Measurements from ENCODE around the gene PHYHD1. TPM values are rescaled to one million over a fixed set of nuclear protein-coding genes. Genes with fewer than 3 reads are reported as not detected.

PHYHD1 gene
- total RNA-seq, 2 experiments from 2014 or later = 83.5 to 150 TPM

GRCh38 chr9:128893354-128893753, 27.4 kb upstream of the PHYHD1 start:
- Histone ChIP-seq H3K9me2 (ENCODE audit: insufficient read depth, low read length) (no peaks in the 10 kb centered on the region), H3K36me3 (ENCODE audit: insufficient read depth, low read length) (peaks cover 82% of the 10 kb centered on the region), H4K20me1 (ENCODE audit: insufficient read depth, low read length) (no peaks in the 10 kb centered on the region), H3K4me2 (ENCODE audit: low read length) (no peak overlapping the region), H3K4me1 (ENCODE audit: insufficient read depth, low read length, poor library complexity, severe bottlenecking) (peaks cover 7% of the 10 kb centered on the region), H3K79me2 (ENCODE audit: insufficient read depth, low read depth, low read length) (no peaks in the 10 kb centered on the region), H3K9me3 (ENCODE audit: low read length) (no peaks in the 10 kb centered on the region), H3K4me3 (ENCODE audit: low read depth, low read length, poor library complexity, severe bottlenecking) (no peak overlapping the region), H3K27ac (ENCODE audit: low read depth, low read length, poor library complexity, severe bottlenecking) (no peak overlapping the region), H2AFZ (ENCODE audit: low read length) (no peak overlapping the region)
- intact Hi-C loops (cut with micrococcal nuclease; ENCODE audit: unreplicated experiment) = no loop called here
- TF ChIP-seq, protein P1, sequence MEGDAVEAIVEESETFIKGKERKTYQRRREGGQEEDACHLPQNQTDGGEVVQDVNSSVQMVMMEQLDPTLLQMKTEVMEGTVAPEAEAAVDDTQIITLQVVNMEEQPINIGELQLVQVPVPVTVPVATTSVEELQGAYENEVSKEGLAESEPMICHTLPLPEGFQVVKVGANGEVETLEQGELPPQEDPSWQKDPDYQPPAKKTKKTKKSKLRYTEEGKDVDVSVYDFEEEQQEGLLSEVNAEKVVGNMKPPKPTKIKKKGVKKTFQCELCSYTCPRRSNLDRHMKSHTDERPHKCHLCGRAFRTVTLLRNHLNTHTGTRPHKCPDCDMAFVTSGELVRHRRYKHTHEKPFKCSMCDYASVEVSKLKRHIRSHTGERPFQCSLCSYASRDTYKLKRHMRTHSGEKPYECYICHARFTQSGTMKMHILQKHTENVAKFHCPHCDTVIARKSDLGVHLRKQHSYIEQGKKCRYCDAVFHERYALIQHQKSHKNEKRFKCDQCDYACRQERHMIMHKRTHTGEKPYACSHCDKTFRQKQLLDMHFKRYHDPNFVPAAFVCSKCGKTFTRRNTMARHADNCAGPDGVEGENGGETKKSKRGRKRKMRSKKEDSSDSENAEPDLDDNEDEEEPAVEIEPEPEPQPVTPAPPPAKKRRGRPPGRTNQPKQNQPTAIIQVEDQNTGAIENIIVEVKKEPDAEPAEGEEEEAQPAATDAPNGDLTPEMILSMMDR (conservative IDR thresholded peaks at IDR 0.05; ENCODE audit: low read length) = no peak
- no peak for TF ChIP-seq EZH2phosphoT487 (IDR thresholded peaks at IDR 0.05; ENCODE audit: borderline replicate concordance, low read depth, low read length)
- CTCF ChIA-PET (ENCODE audit: unreplicated experiment) = no interaction called here
- BruUV-seq (replicated peaks) = no TSS peak
- POLR2A ChIA-PET = no interaction called here
- no peak for DNase-seq (ENCODE audit: low spot score)

GRCh38 chr9:128894764-128895163, 26.0 kb upstream of the PHYHD1 start:
- ChIA-PET CTCF (ENCODE audit: unreplicated experiment) (no interaction called here), POLR2A (no interaction called here)
- no peak for DNase-seq (ENCODE audit: low spot score)
- BruUV-seq (replicated peaks) = no TSS peak
- TF ChIP-seq EZH2phosphoT487 (IDR thresholded peaks at IDR 0.05; ENCODE audit: borderline replicate concordance, low read depth, low read length) = no peak
- TF ChIP-seq, protein P1 (conservative IDR thresholded peaks at IDR 0.05; ENCODE audit: low read length) = no peak
- H3K9me2 ChIP-seq (ENCODE audit: insufficient read depth, low read length) = no peaks in the 10 kb centered on the region
- H3K4me3 ChIP-seq (ENCODE audit: low read depth, low read length, poor library complexity, severe bottlenecking) = no peak overlapping the region
- peaks cover 17% of the 10 kb centered on the region for H3K4me1 ChIP-seq (ENCODE audit: insufficient read depth, low read length, poor library complexity, severe bottlenecking)
- peaks cover 86% of the 10 kb centered on the region for H3K36me3 ChIP-seq (ENCODE audit: insufficient read depth, low read length)
- H3K27ac ChIP-seq (ENCODE audit: low read depth, low read length, poor library complexity, severe bottlenecking) = no peak overlapping the region
- H4K20me1 ChIP-seq (ENCODE audit: insufficient read depth, low read length) = no peaks in the 10 kb centered on the region
- H3K9me3 ChIP-seq (ENCODE audit: low read length) = no peaks in the 10 kb centered on the region
- intact Hi-C loops (cut with micrococcal nuclease; ENCODE audit: unreplicated experiment) = no loop called here
- H3K79me2 ChIP-seq (ENCODE audit: insufficient read depth, low read depth, low read length) = no peaks in the 10 kb centered on the region
- H2AFZ ChIP-seq (ENCODE audit: low read length) = no peak overlapping the region
- H3K4me2 ChIP-seq (ENCODE audit: low read length) = no peak overlapping the region

GRCh38 chr9:128895556-128895955, 25.2 kb upstream of the PHYHD1 start:
- no peak overlapping the region for H3K4me2 ChIP-seq (ENCODE audit: low read length)
- no peaks in the 10 kb centered on the region for H3K9me2 ChIP-seq (ENCODE audit: insufficient read depth, low read length)
- no peaks in the 10 kb centered on the region for H3K9me3 ChIP-seq (ENCODE audit: low read length)
- no peaks in the 10 kb centered on the region for H4K20me1 ChIP-seq (ENCODE audit: insufficient read depth, low read length)
- no peak overlapping the region for H2AFZ ChIP-seq (ENCODE audit: low read length)
- intact Hi-C loops (cut with micrococcal nuclease; ENCODE audit: unreplicated experiment) = no loop called here
- no peak for TF ChIP-seq EZH2phosphoT487 (IDR thresholded peaks at IDR 0.05; ENCODE audit: borderline replicate concordance, low read depth, low read length)
- TF ChIP-seq, protein P1 (conservative IDR thresholded peaks at IDR 0.05; ENCODE audit: low read length) = no peak
- H3K79me2 ChIP-seq (ENCODE audit: insufficient read depth, low read depth, low read length) = no peaks in the 10 kb centered on the region
- ChIA-PET CTCF (ENCODE audit: unreplicated experiment) (no interaction called here), POLR2A (no interaction called here)
- no peak overlapping the region for H3K27ac ChIP-seq (ENCODE audit: low read depth, low read length, poor library complexity, severe bottlenecking)
- no TSS peak for BruUV-seq (replicated peaks)
- H3K36me3 ChIP-seq (ENCODE audit: insufficient read depth, low read length) = peaks cover 81% of the 10 kb centered on the region
- H3K4me3 ChIP-seq (ENCODE audit: low read depth, low read length, poor library complexity, severe bottlenecking) = no peak overlapping the region
- peaks cover 21% of the 10 kb centered on the region for H3K4me1 ChIP-seq (ENCODE audit: insufficient read depth, low read length, poor library complexity, severe bottlenecking)
- no peak for DNase-seq (ENCODE audit: low spot score)
